ENCODE measurements around the gene TREX2. TPM values are rescaled to one million over a fixed set of nuclear protein-coding genes. Genes with fewer than 3 reads are reported as not detected.

The TREX2 gene
- total and polyA plus RNA-seq, 10 of the 15 experiments (the other 5 are each of a cell fraction or from before 2014, with no cell fraction given): 0.09 to 0.97 (median 0.60) TPM; not detected in 3

GRCh38 chrX:153494061-153494460 lies 48.2 kb upstream of the TREX2 start:
- DNase-seq (ENCODE audit: low read depth, low spot score) (no peak), FAIRE-seq (no peak), ATAC-seq (no peak)
- H3K79me2 ChIP-seq (ENCODE audit: control insufficient read depth, insufficient read depth, low read length): no peaks in the 10 kb centered on the region
- no peak overlapping the region for H3K9ac ChIP-seq (ENCODE audit: control insufficient read depth, insufficient read depth, low read length)
- H3K27ac ChIP-seq (ENCODE audit: control insufficient read depth, insufficient read depth): no peak overlapping the region
- no peak overlapping the region for H3K4me3 ChIP-seq
- intact Hi-C loops (cut with micrococcal nuclease; ENCODE audit: unreplicated experiment): no loop called here
- WGBS (ENCODE audit: insufficient coverage, insufficient replicate concordance, low lambda C conversion rate, missing lambda C conversion rate): 46% methylated on average over 12 of the region's 12 CpGs
- H2AFZ ChIP-seq (ENCODE audit: control insufficient read depth, low read depth, low read length): no peak overlapping the region
- H3K9me3 ChIP-seq (replicated peaks; ENCODE audit: control insufficient read depth, insufficient read depth, low read length): no peaks in the 10 kb centered on the region; the same call in 2 of the 3 replicates
- no peaks in the 10 kb centered on the region for H4K20me1 ChIP-seq (ENCODE audit: control insufficient read depth, insufficient read depth)
- no peaks in the 10 kb centered on the region for H3K4me1 ChIP-seq (ENCODE audit: control insufficient read depth, insufficient read depth, low read length)
- BruUV-seq (replicated peaks): no TSS peak
- TF ChIP-seq RFX5 (IDR thresholded peaks at IDR 0.05; ENCODE audit: low read depth, low read length): no peak
- TF ChIP-seq PML (IDR thresholded peaks at IDR 0.05; ENCODE audit: low read length): no peak
- ChIA-PET CTCF (no interaction called here), SMC1A (ENCODE audit: uncharacterized antibody, unreplicated experiment) (no interaction called here), POLR2A (no interaction called here), RAD21 (ENCODE audit: unreplicated experiment) (no interaction called here)
- H3K4me2 ChIP-seq (ENCODE audit: control insufficient read depth, insufficient read depth): no peak overlapping the region
- in situ Hi-C loops (cut with MboI): no loop called here
- no peaks in the 10 kb centered on the region for H3K27me3 ChIP-seq (replicated peaks in 1 of 2; ENCODE audit: control insufficient read depth in 2 of 2, insufficient read depth in 2 of 2, low read length in 1 of 2)
- no peaks in the 10 kb centered on the region for H3K36me3 ChIP-seq (ENCODE audit: control insufficient read depth in 2 of 2, insufficient read depth in 2 of 2, low read length in 1 of 2)

DNA sequence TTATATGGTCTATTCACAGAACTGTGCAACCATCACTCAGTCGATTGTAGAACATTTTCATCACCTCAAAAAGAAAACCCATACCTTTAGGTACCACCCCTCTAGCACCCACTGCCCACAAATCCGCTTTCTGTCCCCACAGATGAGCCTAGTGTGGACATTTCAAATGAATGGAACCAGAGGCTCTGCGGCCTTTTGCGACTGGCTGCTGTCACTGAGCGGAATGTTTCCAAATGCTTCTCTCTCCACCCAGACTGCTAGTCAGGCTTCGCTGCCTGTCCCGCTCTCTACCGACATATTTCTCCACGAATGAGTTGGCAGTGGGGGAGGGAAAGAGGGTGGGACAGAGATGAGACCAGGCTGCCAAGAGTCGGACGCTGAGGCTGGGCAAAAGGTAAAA lies 47.2 kb upstream of the TREX2 start:
- no peak overlapping the region for H3K9ac ChIP-seq (ENCODE audit: control insufficient read depth, insufficient read depth, low read length)
- DNase-seq (ENCODE audit: low read depth, low spot score) (no peak), ATAC-seq (no peak), FAIRE-seq (no peak)
- no peak overlapping the region for H3K4me2 ChIP-seq (ENCODE audit: control insufficient read depth, insufficient read depth)
- H3K4me1 ChIP-seq (ENCODE audit: control insufficient read depth, insufficient read depth, low read length): no peaks in the 10 kb centered on the region
- POLR2A ChIA-PET: no interaction called here
- no peaks in the 10 kb centered on the region for H3K27me3 ChIP-seq (replicated peaks in 1 of 2; ENCODE audit: control insufficient read depth in 2 of 2, insufficient read depth in 2 of 2, low read length in 1 of 2)
- no peak overlapping the region for H2AFZ ChIP-seq (ENCODE audit: control insufficient read depth, low read depth, low read length)
- H3K36me3 ChIP-seq (ENCODE audit: control insufficient read depth in 2 of 2, insufficient read depth in 2 of 2, low read length in 1 of 2): no peaks in the 10 kb centered on the region
- CTCF ChIA-PET: no interaction called here
- no peak overlapping the region for H3K27ac ChIP-seq (ENCODE audit: control insufficient read depth, insufficient read depth)
- in situ Hi-C loops (cut with MboI) (no loop called here), intact Hi-C loops (cut with micrococcal nuclease; ENCODE audit: unreplicated experiment) (no loop called here)
- no peak overlapping the region for H3K4me3 ChIP-seq
- H4K20me1 ChIP-seq (ENCODE audit: control insufficient read depth, insufficient read depth): no peaks in the 10 kb centered on the region
- no peaks in the 10 kb centered on the region for H3K79me2 ChIP-seq (ENCODE audit: control insufficient read depth, insufficient read depth, low read length)
- BruUV-seq (replicated peaks): no TSS peak
- no peaks in the 10 kb centered on the region; the same call in 2 of the 3 replicates for H3K9me3 ChIP-seq (replicated peaks; ENCODE audit: control insufficient read depth, insufficient read depth, low read length)
- RAD21 ChIA-PET (ENCODE audit: unreplicated experiment): no interaction called here
- WGBS (ENCODE audit: insufficient coverage, insufficient replicate concordance, low lambda C conversion rate, missing lambda C conversion rate): 39% methylated on average over 11 of the region's 11 CpGs
- SMC1A ChIA-PET (ENCODE audit: uncharacterized antibody, unreplicated experiment): no interaction called here
- TF ChIP-seq MYC (IDR thresholded peaks at IDR 0.05; ENCODE audit: insufficient read depth, insufficient read length, insufficient replicate concordance, low read length, severe bottlenecking) (no peak), HDAC6 (IDR thresholded peaks at IDR 0.05; ENCODE audit: unreplicated experiment) (no peak), ZSCAN29 (IDR thresholded peaks at IDR 0.05) (no peak), SMAD1 (IDR thresholded peaks at IDR 0.05; ENCODE audit: low read depth, partially characterized antibody) (no peak), TAF1 (IDR thresholded peaks at IDR 0.05; ENCODE audit: borderline replicate concordance, low read depth, low read length) (no peak)
- TF ChIP-seq, protein P1, sequence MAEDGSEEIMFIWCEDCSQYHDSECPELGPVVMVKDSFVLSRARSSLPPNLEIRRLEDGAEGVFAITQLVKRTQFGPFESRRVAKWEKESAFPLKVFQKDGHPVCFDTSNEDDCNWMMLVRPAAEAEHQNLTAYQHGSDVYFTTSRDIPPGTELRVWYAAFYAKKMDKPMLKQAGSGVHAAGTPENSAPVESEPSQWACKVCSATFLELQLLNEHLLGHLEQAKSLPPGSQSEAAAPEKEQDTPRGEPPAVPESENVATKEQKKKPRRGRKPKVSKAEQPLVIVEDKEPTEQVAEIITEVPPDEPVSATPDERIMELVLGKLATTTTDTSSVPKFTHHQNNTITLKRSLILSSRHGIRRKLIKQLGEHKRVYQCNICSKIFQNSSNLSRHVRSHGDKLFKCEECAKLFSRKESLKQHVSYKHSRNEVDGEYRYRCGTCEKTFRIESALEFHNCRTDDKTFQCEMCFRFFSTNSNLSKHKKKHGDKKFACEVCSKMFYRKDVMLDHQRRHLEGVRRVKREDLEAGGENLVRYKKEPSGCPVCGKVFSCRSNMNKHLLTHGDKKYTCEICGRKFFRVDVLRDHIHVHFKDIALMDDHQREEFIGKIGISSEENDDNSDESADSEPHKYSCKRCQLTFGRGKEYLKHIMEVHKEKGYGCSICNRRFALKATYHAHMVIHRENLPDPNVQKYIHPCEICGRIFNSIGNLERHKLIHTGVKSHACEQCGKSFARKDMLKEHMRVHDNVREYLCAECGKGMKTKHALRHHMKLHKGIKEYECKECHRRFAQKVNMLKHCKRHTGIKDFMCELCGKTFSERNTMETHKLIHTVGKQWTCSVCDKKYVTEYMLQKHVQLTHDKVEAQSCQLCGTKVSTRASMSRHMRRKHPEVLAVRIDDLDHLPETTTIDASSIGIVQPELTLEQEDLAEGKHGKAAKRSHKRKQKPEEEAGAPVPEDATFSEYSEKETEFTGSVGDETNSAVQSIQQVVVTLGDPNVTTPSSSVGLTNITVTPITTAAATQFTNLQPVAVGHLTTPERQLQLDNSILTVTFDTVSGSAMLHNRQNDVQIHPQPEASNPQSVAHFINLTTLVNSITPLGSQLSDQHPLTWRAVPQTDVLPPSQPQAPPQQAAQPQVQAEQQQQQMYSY (CRISPR knock-in tag; IDR thresholded peaks at IDR 0.05): no peak
- TF ChIP-seq, protein P2, sequence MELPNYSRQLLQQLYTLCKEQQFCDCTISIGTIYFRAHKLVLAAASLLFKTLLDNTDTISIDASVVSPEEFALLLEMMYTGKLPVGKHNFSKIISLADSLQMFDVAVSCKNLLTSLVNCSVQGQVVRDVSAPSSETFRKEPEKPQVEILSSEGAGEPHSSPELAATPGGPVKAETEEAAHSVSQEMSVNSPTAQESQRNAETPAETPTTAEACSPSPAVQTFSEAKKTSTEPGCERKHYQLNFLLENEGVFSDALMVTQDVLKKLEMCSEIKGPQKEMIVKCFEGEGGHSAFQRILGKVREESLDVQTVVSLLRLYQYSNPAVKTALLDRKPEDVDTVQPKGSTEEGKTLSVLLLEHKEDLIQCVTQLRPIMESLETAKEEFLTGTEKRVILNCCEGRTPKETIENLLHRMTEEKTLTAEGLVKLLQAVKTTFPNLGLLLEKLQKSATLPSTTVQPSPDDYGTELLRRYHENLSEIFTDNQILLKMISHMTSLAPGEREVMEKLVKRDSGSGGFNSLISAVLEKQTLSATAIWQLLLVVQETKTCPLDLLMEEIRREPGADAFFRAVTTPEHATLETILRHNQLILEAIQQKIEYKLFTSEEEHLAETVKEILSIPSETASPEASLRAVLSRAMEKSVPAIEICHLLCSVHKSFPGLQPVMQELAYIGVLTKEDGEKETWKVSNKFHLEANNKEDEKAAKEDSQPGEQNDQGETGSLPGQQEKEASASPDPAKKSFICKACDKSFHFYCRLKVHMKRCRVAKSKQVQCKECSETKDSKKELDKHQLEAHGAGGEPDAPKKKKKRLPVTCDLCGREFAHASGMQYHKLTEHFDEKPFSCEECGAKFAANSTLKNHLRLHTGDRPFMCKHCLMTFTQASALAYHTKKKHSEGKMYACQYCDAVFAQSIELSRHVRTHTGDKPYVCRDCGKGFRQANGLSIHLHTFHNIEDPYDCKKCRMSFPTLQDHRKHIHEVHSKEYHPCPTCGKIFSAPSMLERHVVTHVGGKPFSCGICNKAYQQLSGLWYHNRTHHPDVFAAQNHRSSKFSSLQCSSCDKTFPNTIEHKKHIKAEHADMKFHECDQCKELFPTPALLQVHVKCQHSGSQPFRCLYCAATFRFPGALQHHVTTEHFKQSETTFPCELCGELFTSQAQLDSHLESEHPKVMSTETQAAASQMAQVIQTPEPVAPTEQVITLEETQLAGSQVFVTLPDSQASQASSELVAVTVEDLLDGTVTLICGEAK (IDR thresholded peaks at IDR 0.05; ENCODE audit: borderline replicate concordance): no peak
